HEK293 (cell line): ENCODE results near the gene TEX52.

Experiments used
- CTCF ChIP-seq: fragments of 450-650 bp; formaldehyde crosslinking; IDR thresholded peaks from 2 replicates; pipeline ENCODE4 v1.5.1; 2016; ENCODE audit warnings: missing biosample characterization, missing genetic modification characterization
- PRDM4 ChIP-seq: fragments of 450-650 bp; formaldehyde crosslinking; IDR thresholded peaks from 2 replicates; pipeline ENCODE4 v1.5.1; 2017; ENCODE audit warnings: missing biosample characterization, missing genetic modification characterization
- ZNF366 ChIP-seq: fragments of 450-650 bp; formaldehyde crosslinking; conservative IDR thresholded peaks from 2 replicates; pipeline ENCODE4 v1.5.1; 2016; ENCODE audit warnings: missing biosample characterization, missing genetic modification characterization
- TF ChIP-seq, protein P1 (sequence below): fragments of 450-650 bp; formaldehyde crosslinking; IDR thresholded peaks from 2 replicates; pipeline ENCODE4 v1.5.1; 2017; ENCODE audit warnings: missing biosample characterization, mild to moderate bottlenecking, missing genetic modification characterization, moderate library complexity

- TF ChIP-seq CTCF, result no peak
- TF ChIP-seq ZNF366 (tag by site-specific recombination), result no peak
- no peak for TF ChIP-seq PRDM4
- TF ChIP-seq, protein P1, sequence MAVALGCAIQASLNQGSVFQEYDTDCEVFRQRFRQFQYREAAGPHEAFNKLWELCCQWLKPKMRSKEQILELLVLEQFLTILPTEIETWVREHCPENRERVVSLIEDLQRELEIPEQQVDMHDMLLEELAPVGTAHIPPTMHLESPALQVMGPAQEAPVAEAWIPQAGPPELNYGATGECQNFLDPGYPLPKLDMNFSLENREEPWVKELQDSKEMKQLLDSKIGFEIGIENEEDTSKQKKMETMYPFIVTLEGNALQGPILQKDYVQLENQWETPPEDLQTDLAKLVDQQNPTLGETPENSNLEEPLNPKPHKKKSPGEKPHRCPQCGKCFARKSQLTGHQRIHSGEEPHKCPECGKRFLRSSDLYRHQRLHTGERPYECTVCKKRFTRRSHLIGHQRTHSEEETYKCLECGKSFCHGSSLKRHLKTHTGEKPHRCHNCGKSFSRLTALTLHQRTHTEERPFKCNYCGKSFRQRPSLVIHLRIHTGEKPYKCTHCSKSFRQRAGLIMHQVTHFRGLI (tag by site-specific recombination), result no peak
These were observed 52.3 kb downstream of the TEX52 start for GRCh38 chr12:2804393-2805142.
